Raji (cell line): ENCODE data around the gene GPA33.

Experiments used
- POLR2A ChIP-seq: IDR thresholded peaks from 2 replicates; pipeline ENCODE4 v1.6.1; 2011; ENCODE audit warnings: low read depth, low read length, control low read depth; ENCODE audit not compliant: insufficient read depth

GPA33 gene, protein sequence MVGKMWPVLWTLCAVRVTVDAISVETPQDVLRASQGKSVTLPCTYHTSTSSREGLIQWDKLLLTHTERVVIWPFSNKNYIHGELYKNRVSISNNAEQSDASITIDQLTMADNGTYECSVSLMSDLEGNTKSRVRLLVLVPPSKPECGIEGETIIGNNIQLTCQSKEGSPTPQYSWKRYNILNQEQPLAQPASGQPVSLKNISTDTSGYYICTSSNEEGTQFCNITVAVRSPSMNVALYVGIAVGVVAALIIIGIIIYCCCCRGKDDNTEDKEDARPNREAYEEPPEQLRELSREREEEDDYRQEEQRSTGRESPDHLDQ

DNA sequence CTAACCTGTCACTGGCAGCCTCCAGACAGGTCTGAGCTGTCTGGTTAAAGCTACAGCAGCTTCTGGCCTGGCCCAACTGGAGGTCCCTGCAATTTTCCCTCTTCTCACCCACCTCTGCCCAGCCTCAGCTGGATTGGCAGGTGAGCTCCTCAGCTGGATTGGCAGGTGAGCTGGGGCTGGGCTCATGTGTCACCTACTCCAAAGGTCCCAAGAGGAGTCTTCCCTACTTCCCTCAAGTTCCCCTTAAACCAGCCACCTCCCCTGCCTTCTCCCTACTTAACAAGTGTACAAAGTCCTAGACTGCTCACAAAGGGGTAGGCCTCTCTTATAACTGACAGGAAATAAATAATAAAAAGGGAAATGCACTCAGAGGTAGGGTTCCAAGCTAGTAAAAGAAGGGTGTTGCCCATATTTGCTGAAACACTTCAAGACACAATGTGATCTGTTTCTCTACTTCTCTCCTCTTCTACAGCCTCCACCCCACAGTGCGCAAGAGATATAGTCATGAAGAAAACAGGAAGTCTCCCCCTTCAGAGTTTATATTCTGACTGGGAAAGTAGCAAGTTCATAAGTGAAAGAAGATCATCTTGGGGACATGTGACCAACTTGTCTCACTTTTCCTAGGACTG, at the start of gene GPA33:
GPA33 (minus strand) TSS at position 64 of the 629 bp plus-strand sequence. CDS start 90 bp downstream, outside the sequence.
- no peak for TF ChIP-seq POLR2A

DNA sequence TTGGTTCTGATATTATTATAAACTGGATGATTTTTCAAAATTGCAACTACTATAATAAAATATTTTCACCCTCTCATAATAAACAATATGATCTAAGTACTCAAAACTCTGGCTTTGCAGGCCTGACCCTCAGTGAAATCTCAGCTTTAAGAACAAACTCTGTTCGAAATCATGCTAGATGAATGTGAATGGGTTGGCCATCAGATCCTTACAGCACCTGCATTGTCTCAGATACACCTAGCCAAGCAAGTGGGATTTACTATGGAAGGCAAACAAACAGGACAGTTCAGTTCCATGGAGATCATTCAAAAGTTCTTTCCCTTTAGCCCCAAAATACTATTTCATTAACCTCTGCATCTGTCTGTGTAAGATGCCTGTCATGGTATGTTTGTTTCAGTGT, 48.5 kb upstream of the GPA33 start:
- no peak for TF ChIP-seq POLR2A

- TF ChIP-seq POLR2A = no peak
These were observed 47.8 kb upstream of the GPA33 start for GRCh38 chr1:167137793-167138510.

DNA sequence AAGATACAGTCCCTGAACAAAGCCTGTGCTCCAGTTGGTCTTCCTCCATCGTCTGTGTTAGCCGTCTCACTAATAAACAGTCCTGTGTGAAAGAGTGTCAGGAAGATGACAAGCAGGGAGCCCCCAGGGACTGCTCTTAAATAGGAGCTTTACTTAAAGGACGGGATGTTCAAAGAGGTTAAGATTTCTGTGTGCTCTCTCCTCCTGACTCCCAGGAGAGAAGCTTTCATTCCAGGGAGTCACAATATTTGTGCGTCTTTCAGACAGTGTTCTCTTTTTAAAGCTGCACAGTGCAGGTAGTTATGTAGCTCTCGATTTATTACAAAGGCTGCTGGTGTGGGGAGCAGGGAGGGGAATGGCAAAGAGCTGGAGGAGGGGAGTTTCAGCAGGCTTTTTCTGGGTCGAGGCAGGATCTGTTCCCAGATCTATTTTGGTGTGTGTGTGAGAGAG, 47.2 kb upstream of the GPA33 start:
- TF ChIP-seq POLR2A = no peak

DNA sequence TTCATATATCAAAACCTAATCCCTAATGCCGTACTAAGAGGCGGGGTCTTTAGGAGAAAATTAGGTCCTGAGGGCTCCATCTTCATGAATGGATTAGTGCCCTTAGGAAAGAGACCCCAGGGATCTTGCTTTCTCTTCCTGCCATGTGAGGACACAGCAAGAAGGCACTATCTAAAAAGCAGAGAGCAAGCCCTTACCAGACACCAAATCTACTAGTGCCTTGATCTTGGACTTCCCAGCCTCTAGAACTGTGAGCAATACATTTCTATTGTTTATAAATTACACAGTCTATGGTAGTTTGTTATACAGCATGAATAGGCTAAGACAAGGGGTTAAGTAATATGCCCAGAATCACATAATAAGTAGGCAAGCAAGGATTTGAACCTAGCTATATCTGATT, 46.6 kb upstream of the GPA33 start:
- no peak for TF ChIP-seq POLR2A

GRCh38 chr1:167136191-167136614, 46.0 kb upstream of the GPA33 start:
- no peak for TF ChIP-seq POLR2A

- TF ChIP-seq POLR2A = no peak
These were observed 45.2 kb upstream of the GPA33 start for GRCh38 chr1:167135281-167135840.

- no peak for TF ChIP-seq POLR2A
These were observed 42.3 kb upstream of the GPA33 start for GRCh38 chr1:167132301-167133010.

DNA sequence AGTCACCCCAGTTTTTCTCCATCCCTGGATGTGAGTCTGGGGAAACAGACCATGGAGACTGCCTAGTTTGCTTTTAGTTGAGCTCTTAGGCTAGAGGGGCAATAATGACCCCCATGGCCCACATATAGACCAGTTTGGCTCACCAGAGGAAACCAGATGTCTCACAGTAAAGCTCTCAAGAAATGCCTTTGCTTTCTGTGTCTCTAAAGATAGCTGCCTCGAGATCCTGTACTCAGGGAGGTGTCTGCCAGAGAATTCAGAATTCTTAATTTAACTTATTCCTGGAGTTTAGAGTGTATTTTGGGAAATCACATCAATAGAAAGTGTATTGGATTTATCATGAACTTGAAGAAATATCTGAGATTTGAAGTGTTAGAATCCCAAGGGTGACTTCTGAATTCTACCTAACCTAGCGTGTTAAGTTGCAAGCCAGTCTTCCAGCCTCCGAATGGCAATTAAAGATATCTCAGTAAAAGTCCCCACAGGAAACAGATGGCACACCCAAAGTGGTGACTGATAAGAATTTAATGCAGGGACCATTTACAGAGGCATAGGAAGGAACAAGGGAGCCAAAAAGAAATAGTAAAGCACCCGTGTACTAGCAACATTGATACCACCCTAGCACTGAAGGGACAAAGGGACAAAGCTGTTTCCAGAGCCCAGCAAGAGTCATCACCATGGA, 40.8 kb upstream of the GPA33 start:
- TF ChIP-seq POLR2A = no peak

GRCh38 chr1:167128261-167129227, 38.4 kb upstream of the GPA33 start:
- TF ChIP-seq POLR2A = no peak

DNA sequence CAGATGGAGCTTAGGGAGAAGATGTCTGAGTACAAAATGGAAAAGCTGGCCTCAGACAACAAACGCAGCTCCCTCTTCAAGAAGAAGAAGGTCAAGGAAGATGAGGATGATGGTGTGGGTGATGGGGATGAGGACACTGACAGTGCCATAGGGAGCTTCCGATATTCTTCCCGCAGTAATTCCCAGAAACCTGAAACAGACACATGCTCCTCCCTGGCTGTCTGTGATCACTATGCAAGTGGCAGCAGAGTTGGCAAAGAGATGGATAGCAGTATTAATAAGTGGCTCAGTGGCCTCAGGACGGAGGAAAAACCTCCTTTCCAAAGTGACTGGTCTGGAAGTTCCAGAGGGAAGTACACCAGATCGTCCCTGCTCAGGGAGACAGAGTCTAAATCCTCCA, 37.5 kb upstream of the GPA33 start:
- no peak for TF ChIP-seq POLR2A

DNA sequence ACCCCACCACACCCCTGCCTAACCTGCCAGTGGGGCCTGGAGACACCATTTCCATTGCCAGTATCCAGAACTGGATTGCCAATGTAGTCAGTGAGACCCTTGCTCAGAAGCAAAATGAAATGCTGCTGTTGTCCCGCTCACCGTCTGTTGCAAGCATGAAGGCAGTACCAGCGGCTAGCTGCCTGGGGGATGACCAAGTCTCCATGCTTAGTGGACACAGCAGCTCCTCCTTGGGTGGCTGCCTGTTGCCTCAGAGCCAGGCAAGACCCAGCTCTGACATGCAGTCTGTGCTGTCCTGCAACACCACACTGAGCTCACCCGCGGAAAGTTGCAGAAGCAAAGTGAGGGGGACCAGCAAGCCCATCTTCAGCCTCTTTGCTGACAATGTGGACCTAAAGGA, 37.1 kb upstream of the GPA33 start:
- no peak for TF ChIP-seq POLR2A

- no peak for TF ChIP-seq POLR2A
These were observed 36.6 kb upstream of the GPA33 start for GRCh38 chr1:167126811-167127210.

DNA sequence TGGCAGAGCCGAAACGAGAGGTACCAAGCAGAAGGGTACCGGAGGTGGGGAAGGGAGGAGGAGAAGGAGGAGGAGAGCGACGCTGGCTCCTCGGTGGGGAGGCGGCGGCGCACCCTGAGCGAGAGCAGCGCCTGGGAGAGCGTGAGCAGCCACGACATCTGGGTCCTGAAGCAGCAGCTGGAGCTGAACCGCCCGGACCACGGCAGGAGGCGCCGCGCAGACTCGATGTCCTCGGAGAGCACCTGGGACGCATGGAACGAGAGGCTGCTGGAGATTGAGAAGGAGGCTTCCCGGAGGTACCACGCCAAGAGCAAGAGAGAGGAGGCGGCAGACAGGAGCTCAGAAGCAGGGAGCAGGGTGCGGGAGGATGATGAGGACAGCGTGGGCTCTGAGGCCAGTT, 36.1 kb upstream of the GPA33 start:
- TF ChIP-seq POLR2A = no peak

DNA sequence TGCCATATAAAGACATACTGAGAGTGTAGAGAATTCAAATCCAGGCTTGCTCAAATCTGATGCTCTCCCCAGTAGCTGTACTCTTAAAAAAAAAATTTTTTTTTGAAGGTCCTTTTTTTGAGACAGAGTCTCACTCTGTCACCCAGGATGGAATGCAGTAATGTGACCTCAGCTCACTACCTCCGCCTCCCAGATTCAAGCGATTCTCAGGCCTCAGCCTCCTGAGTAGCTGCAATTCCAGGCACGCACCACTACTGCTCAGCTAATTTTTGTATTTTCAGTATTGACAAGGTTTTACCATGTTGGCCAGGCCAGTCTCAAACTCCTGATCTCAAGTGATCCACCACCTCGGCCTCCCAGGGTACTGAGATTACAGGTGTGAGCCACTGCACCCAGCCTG, 32.4 kb upstream of the GPA33 start:
- no peak for TF ChIP-seq POLR2A
